ENCODE measurements around the gene ADGRA1. TPM values are rescaled to one million over a fixed set of nuclear protein-coding genes. Genes with fewer than 3 reads are reported as not detected.

ADGRA1 gene
- total RNA-seq, 1 experiment from 2014 or later: not detected

GRCh38 chr10:133126431-133127290 lies 38.9 kb downstream of the ADGRA1 start:
- intact Hi-C loops (cut with micrococcal nuclease): no loop called here
- TF ChIP-seq, protein P1, sequence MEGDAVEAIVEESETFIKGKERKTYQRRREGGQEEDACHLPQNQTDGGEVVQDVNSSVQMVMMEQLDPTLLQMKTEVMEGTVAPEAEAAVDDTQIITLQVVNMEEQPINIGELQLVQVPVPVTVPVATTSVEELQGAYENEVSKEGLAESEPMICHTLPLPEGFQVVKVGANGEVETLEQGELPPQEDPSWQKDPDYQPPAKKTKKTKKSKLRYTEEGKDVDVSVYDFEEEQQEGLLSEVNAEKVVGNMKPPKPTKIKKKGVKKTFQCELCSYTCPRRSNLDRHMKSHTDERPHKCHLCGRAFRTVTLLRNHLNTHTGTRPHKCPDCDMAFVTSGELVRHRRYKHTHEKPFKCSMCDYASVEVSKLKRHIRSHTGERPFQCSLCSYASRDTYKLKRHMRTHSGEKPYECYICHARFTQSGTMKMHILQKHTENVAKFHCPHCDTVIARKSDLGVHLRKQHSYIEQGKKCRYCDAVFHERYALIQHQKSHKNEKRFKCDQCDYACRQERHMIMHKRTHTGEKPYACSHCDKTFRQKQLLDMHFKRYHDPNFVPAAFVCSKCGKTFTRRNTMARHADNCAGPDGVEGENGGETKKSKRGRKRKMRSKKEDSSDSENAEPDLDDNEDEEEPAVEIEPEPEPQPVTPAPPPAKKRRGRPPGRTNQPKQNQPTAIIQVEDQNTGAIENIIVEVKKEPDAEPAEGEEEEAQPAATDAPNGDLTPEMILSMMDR (IDR thresholded peaks at IDR 0.05; ENCODE audit: unreplicated experiment): no peak
- peaks cover 7% of the 10 kb centered on the region for H3K9me3 Mint-ChIP-seq (ENCODE audit: unreplicated experiment)
- no peak overlapping the region for H3K27ac Mint-ChIP-seq (ENCODE audit: low read depth, unreplicated experiment)
- H3K27me3 Mint-ChIP-seq (ENCODE audit: insufficient read depth, unreplicated experiment): no peaks in the 10 kb centered on the region
- ChIA-PET CTCF (no interaction called here), POLR2A (no interaction called here)
- H3K36me3 Mint-ChIP-seq (ENCODE audit: insufficient read depth, unreplicated experiment): no peaks in the 10 kb centered on the region
- H3K4me1 Mint-ChIP-seq (ENCODE audit: insufficient read depth, unreplicated experiment): no peaks in the 10 kb centered on the region
- BruUV-seq (replicated peaks): no TSS peak
- no peak for DNase-seq (ENCODE audit: unreplicated experiment)
- H3K4me3 Mint-ChIP-seq (ENCODE audit: unreplicated experiment): no peak overlapping the region

DNA sequence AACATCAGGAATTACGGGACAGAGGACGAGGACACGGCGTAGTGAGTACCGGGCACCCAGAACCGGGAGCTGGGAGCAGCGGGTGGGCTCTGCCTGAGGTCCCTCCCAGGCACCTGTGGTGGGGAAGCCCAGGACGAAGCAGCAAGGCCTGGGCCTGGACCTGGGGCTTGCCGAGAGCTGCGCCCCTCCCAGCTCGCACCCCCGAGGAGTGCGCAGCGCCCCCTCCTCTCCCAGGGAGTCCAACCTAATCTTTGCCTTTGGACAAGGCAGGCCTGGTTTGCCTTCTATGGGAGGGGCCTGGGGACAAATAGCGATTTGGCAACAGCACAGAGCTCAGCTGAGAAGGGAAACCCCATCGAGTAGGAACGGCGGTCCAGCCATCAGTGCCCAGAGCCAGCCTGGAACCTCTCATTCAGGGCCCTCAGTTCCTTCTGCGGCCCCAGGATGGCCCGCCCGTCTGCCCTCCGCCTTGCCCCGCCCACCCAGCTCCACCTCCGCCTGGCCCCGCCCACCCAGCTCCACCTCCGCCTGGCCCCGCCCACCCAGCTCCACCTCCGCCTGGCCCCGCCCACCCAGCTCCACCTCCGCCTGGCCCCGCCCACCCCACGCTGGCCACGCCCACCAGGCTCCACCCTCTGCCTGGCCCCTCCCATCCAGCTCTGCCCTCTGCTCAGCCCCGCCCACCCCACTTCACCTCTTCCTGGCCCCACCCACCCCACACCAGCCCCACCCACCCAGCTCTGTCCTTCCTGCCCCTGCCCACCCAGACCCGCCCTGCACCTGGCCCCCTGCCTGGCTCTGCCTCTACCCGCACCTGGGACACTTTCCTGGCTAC lies 39.8 kb downstream of the ADGRA1 start:
- ChIA-PET CTCF (interaction anchor here (0.6 to 0.7 kb wide), 2 partner anchors 16 to 258 kb away, joined by 3 to 5 read pairs; no protein-coding TSS in a partner anchor), POLR2A (no interaction called here)
- intact Hi-C loops (cut with micrococcal nuclease): no loop called here
- TF ChIP-seq, protein P1 (IDR thresholded peaks at IDR 0.05; ENCODE audit: unreplicated experiment): no peak
- H3K27ac Mint-ChIP-seq (ENCODE audit: low read depth, unreplicated experiment): no peak overlapping the region
- DNase-seq (ENCODE audit: unreplicated experiment): no peak
- no peak overlapping the region for H3K4me3 Mint-ChIP-seq (ENCODE audit: unreplicated experiment)
- peaks cover 7% of the 10 kb centered on the region for H3K9me3 Mint-ChIP-seq (ENCODE audit: unreplicated experiment)
- H3K36me3 Mint-ChIP-seq (ENCODE audit: insufficient read depth, unreplicated experiment): no peaks in the 10 kb centered on the region
- no peaks in the 10 kb centered on the region for H3K4me1 Mint-ChIP-seq (ENCODE audit: insufficient read depth, unreplicated experiment)
- no TSS peak for BruUV-seq (replicated peaks)
- H3K27me3 Mint-ChIP-seq (ENCODE audit: insufficient read depth, unreplicated experiment): no peaks in the 10 kb centered on the region

DNA sequence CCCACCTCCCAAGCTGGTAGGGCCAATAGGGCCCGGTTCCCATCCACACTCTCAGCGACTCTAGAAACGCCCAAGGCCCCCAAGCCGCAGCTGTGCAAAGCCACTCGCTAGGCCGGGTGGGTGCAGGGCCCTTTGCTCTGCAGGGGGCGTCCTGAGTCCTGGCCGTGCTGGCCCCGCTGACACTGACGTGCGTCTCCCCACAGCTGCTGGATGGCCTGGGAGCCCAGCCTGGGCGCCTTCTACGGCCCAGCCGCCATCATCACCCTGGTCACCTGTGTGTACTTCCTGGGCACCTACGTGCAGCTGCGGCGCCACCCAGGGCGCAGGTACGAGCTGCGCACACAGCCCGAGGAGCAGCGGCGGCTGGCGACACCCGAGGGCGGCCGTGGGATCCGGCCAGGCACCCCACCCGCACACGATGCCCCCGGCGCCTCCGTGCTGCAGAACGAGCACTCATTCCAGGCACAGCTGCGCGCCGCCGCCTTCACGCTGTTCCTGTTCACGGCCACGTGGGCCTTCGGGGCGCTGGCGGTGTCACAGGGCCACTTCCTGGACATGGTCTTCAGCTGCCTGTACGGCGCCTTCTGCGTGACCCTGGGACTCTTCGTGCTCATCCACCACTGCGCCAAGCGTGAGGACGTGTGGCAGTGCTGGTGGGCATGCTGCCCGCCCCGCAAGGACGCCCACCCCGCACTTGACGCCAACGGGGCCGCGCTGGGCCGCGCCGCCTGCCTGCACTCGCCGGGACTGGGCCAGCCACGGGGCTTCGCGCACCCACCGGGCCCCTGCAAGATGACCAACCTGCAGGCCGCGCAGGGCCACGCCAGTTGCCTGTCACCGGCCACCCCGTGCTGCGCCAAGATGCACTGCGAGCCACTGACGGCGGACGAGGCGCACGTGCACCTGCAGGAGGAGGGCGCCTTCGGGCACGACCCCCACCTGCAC lies 40.7 kb downstream of the ADGRA1 start:
- intact Hi-C loops (cut with micrococcal nuclease): no loop called here
- Mint-ChIP-seq H3K4me1 (ENCODE audit: insufficient read depth, unreplicated experiment) (no peaks in the 10 kb centered on the region), H3K36me3 (ENCODE audit: insufficient read depth, unreplicated experiment) (no peaks in the 10 kb centered on the region), H3K4me3 (ENCODE audit: unreplicated experiment) (no peak overlapping the region), H3K27ac (ENCODE audit: low read depth, unreplicated experiment) (no peak overlapping the region), H3K27me3 (ENCODE audit: insufficient read depth, unreplicated experiment) (no peaks in the 10 kb centered on the region), H3K9me3 (ENCODE audit: unreplicated experiment) (peaks cover 7% of the 10 kb centered on the region)
- TF ChIP-seq, protein P1 (IDR thresholded peaks at IDR 0.05; ENCODE audit: unreplicated experiment): no peak
- CTCF ChIA-PET: no interaction called here
- DNase-seq (ENCODE audit: unreplicated experiment): no peak
- POLR2A ChIA-PET: no interaction called here
- no TSS peak for BruUV-seq (replicated peaks)
